ENCODE results near the gene FCAMR. TPM values are rescaled to one million over a fixed set of nuclear protein-coding genes. Genes with fewer than 3 reads are reported as not detected.

Gene FCAMR
- total and polyA plus RNA-seq, 2 experiments from 2014 or later, result not detected

DNA sequence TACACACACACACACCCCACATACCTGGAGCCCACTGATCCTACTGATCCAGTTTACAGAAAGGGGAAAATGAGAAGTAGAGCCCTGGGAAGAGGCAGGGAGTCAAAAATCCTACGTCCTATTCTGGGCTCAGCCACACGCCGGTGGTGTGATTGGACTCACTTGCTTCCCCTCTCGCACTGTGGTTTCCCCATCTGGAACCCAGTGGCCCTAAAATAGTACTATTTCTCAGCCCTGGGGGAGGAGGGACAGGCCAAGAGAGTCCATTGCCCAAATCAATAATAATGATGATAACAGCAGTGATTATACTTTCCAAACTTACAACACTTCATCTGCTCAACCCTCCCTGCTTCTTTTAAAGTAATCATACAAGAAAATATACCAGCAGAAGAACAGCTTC, 21.1 kb downstream of the FCAMR start (continued):
- TF ChIP-seq, protein P1, sequence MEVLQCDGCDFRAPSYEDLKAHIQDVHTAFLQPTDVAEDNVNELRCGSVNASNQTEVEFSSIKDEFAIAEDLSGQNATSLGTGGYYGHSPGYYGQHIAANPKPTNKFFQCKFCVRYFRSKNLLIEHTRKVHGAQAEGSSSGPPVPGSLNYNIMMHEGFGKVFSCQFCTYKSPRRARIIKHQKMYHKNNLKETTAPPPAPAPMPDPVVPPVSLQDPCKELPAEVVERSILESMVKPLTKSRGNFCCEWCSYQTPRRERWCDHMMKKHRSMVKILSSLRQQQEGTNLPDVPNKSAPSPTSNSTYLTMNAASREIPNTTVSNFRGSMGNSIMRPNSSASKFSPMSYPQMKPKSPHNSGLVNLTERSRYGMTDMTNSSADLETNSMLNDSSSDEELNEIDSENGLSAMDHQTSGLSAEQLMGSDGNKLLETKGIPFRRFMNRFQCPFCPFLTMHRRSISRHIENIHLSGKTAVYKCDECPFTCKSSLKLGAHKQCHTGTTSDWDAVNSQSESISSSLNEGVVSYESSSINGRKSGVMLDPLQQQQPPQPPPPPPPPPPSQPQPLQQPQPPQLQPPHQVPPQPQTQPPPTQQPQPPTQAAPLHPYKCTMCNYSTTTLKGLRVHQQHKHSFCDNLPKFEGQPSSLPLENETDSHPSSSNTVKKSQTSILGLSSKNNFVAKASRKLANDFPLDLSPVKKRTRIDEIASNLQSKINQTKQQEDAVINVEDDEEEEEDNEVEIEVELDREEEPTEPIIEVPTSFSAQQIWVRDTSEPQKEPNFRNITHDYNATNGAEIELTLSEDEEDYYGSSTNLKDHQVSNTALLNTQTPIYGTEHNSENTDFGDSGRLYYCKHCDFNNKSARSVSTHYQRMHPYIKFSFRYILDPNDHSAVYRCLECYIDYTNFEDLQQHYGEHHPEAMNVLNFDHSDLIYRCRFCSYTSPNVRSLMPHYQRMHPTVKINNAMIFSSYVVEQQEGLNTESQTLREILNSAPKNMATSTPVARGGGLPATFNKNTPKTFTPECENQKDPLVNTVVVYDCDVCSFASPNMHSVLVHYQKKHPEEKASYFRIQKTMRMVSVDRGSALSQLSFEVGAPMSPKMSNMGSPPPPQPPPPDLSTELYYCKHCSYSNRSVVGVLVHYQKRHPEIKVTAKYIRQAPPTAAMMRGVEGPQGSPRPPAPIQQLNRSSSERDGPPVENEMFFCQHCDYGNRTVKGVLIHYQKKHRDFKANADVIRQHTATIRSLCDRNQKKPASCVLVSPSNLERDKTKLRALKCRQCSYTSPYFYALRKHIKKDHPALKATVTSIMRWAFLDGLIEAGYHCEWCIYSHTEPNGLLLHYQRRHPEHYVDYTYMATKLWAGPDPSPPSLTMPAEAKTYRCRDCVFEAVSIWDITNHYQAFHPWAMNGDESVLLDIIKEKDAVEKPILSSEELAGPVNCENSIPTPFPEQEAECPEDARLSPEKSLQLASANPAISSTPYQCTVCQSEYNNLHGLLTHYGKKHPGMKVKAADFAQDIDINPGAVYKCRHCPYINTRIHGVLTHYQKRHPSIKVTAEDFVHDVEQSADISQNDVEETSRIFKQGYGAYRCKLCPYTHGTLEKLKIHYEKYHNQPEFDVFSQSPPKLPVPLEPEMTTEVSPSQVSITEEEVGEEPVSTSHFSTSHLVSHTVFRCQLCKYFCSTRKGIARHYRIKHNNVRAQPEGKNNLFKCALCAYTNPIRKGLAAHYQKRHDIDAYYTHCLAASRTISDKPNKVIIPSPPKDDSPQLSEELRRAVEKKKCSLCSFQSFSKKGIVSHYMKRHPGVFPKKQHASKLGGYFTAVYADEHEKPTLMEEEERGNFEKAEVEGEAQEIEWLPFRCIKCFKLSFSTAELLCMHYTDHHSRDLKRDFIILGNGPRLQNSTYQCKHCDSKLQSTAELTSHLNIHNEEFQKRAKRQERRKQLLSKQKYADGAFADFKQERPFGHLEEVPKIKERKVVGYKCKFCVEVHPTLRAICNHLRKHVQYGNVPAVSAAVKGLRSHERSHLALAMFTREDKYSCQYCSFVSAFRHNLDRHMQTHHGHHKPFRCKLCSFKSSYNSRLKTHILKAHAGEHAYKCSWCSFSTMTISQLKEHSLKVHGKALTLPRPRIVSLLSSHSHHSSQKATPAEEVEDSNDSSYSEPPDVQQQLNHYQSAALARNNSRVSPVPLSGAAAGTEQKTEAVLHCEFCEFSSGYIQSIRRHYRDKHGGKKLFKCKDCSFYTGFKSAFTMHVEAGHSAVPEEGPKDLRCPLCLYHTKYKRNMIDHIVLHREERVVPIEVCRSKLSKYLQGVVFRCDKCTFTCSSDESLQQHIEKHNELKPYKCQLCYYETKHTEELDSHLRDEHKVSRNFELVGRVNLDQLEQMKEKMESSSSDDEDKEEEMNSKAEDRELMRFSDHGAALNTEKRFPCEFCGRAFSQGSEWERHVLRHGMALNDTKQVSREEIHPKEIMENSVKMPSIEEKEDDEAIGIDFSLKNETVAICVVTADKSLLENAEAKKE (CRISPR knock-in tag; IDR thresholded peaks at IDR 0.05), result no peak
- no peak for TF ChIP-seq JUNB (IDR thresholded peaks at IDR 0.05; ENCODE audit: unreplicated experiment)
- no peak for TF ChIP-seq NANOG (IDR thresholded peaks at IDR 0.05; ENCODE audit: borderline replicate concordance)

DNA sequence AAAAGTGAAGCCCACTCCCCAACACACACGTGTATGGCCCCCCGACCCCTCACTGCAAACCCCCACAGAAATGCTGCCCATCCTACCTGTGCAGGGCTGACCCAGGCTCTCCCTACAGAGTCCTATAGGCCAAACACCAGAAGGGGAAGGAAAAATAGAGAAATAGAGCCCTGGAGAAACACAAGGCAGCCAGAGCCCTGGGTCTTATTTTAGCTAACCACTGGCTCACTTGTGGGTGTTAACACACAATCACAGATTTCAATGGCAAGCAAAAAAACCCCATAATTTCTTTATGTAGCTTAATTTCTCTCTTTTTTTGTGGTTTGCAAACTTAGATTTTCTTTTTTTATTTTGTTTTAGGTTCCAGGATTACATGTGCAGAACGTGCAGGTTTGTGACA, 23.0 kb downstream of the FCAMR start:
- Histone ChIP-seq H3K4me1 (ENCODE audit: insufficient read depth) (no peaks in the 10 kb centered on the region), H3K36me3 (ENCODE audit: insufficient read depth) (no peaks in the 10 kb centered on the region), H3K27me3 (ENCODE audit: insufficient read depth) (no peaks in the 10 kb centered on the region), H4K20me1 (replicated peaks; ENCODE audit: insufficient read depth) (no peaks in the 10 kb centered on the region), H3K4me3 (no peak overlapping the region), H3K27ac (ENCODE audit: low read depth) (no peak overlapping the region), H3F3A (replicated peaks; ENCODE audit: low read depth) (no peaks in the 10 kb centered on the region), H3K9me2 (ENCODE audit: insufficient read depth) (peaks cover 14% of the 10 kb centered on the region), H3K79me2 (replicated peaks; ENCODE audit: insufficient read depth) (no peaks in the 10 kb centered on the region), H3K4me2 (no peak overlapping the region), H2AFZ (no peak overlapping the region)
- DNase-seq (ENCODE audit: low spot score) (no peak), ATAC-seq (no peak)
- Mint-ChIP-seq H3K4me3 (no peak overlapping the region), H3K36me3 (ENCODE audit: low read depth) (no peaks in the 10 kb centered on the region), H3K27ac (no peak overlapping the region), H3K4me1 (no peaks in the 10 kb centered on the region), H3K9me3 (no peaks in the 10 kb centered on the region), H3K27me3 (ENCODE audit: insufficient read depth, low read depth, poor library complexity) (peaks cover 2% of the 10 kb centered on the region)
- TF ChIP-seq, protein P2, sequence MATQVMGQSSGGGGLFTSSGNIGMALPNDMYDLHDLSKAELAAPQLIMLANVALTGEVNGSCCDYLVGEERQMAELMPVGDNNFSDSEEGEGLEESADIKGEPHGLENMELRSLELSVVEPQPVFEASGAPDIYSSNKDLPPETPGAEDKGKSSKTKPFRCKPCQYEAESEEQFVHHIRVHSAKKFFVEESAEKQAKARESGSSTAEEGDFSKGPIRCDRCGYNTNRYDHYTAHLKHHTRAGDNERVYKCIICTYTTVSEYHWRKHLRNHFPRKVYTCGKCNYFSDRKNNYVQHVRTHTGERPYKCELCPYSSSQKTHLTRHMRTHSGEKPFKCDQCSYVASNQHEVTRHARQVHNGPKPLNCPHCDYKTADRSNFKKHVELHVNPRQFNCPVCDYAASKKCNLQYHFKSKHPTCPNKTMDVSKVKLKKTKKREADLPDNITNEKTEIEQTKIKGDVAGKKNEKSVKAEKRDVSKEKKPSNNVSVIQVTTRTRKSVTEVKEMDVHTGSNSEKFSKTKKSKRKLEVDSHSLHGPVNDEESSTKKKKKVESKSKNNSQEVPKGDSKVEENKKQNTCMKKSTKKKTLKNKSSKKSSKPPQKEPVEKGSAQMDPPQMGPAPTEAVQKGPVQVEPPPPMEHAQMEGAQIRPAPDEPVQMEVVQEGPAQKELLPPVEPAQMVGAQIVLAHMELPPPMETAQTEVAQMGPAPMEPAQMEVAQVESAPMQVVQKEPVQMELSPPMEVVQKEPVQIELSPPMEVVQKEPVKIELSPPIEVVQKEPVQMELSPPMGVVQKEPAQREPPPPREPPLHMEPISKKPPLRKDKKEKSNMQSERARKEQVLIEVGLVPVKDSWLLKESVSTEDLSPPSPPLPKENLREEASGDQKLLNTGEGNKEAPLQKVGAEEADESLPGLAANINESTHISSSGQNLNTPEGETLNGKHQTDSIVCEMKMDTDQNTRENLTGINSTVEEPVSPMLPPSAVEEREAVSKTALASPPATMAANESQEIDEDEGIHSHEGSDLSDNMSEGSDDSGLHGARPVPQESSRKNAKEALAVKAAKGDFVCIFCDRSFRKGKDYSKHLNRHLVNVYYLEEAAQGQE (IDR thresholded peaks at IDR 0.05; ENCODE audit: unreplicated experiment), result no peak
- TF ChIP-seq CREB1 (CRISPR knock-in tag; IDR thresholded peaks at IDR 0.05; ENCODE audit: low read depth) (no peak), POLR2AphosphoS5 (IDR thresholded peaks at IDR 0.05; ENCODE audit: low read depth) (no peak), STAT1 (IDR thresholded peaks at IDR 0.05; ENCODE audit: unreplicated experiment) (no peak)
- TF ChIP-seq, protein P1 (CRISPR knock-in tag; IDR thresholded peaks at IDR 0.05), result no peak

Measured in GM23338 (cell line).